HG03460 (cell line): ENCODE data around the gene IFI27L2.

Source experiments
- ATAC-seq: cut with Tn5 transposase; IDR thresholded peaks from one replicate; pipeline ENCODE4 v1.9.1; 2021; ENCODE audit not compliant: unreplicated experiment

Gene IFI27L2

DNA sequence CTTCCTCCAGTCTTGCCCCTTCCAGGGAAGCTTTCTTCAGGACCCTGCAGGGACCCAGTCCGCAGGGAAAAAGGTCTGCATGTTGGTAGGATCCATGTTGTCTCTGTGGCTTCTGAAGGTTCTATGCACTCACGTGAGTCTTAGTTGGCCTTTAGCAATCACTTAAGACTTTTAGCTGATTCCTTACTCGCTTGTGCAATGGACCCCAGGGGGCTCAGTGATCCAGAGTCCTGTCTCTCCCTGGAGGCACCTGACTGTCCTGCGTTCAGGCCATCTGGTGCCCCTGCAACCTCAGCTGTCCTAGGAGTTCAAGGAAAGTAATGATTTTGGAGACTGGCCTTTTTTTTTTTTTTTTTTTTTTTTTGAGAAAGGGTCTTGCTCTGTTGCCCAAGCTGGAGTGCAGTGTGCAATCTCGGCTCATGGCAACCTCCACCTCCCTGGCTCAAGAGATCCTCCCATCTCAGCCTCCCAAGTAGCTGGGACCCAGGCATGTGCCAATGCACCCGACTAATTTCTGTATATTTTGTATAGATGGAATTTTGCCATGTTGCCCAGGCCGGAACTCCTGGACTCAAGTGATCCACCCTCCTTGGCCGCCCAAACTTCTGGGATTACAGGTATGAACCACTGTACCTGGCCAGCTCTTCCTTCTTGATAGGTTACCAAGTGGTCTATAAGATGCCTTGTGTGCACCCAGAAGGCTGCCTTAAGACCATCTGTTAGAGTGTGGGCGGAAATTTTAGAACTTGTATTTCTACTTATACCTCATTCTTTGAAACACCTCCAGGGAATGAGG, 4.6 kb downstream of the IFI27L2 start:
- no peak for ATAC-seq

GRCh38 chr14:94123868-94124267, 5.5 kb downstream of the IFI27L2 start:
- ATAC-seq = no peak

- ATAC-seq = no peak
Observed at GRCh38 chr14:94123296-94123695, 6.1 kb downstream of the IFI27L2 start.

DNA sequence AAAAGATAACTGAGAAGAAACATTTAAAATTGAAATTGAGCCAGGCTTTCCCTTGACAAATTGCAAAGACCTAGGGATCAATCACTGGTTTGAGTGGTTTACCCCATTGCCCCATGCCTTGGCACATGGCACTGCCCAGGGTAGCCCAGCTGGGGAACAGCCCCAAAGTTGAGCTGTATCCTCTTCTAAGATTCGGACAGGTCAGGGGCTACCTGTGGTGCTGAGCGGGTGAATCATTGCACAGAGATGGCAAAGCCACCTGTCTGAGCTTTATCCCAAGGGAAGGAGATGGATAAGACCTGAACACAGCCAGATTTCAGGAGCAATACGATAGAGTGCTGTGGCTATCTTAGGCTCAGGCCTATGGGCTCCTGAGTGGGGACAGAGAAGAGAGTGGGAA, 7.0 kb downstream of the IFI27L2 start:
- no peak for ATAC-seq

DNA sequence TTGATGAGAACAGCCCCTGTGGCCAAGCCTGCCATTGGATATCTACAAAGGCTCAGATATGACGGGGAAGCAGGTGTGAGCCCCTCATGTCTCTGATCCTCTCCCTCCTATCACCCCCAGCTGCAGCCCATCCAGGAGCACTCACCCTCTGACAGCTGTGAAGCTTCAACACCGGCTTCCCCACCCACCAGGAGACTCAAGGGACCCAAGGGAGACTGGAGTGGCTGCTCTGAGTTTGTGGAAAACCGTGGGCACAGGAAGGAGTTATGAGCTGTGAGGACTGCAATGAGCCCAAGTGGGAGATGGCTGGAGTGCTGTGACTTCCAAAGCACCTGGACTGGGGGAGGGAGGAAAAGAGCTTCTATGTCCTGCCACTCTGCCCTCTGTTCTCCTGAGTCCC, 7.9 kb downstream of the IFI27L2 start:
- ATAC-seq = no peak

DNA sequence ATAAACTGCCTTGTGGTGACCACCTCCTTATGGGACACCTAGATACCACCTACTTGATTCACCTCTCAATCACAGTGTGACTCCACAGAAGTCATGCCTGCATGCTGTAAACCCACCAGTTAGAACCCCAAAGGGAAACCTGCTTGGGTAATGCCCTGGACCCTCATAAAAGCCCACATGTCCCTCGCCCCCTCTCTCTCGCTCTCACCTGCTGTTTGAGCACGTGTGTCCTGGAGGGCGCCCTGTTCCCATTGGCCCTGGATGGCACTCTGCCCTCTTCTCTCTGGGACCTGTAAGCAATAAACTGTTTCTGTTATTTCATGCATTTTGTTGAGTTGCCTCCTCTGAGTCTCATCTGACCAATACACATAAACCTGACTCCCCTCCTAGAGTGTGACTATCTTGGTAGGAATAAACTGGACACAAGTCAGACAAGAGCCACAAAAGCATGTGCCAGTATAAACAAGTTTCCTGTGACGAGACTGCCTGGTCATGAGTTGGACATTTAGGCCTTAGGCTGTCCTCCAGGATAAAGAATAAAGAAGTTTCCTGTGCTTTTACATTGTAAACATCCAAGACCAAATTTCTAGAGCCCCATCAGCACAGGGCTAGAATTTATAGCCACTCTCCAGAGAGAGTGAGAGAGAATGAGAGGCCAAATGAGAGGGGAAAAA, 8.6 kb downstream of the IFI27L2 start:
- no peak for ATAC-seq

DNA sequence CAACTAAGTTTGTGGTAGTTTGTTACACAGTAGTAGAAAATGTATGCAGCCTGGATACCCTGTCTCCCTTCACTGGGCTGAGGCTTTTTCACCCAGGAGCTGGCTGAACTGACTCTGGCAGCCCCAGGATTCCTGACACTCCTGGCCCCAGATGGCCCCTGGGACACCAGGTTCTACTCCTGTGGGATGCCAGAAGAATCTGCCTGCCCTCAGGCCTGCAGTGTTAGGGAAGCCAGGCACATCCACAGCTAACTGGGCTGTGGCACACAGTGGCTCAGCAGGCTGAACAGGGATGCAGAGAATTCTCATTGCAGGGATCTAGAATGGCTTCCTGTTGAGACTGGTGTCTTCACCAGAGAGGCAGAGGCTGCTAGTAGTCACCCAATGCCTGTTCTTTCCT, 10.3 kb downstream of the IFI27L2 start:
- no peak for ATAC-seq

DNA sequence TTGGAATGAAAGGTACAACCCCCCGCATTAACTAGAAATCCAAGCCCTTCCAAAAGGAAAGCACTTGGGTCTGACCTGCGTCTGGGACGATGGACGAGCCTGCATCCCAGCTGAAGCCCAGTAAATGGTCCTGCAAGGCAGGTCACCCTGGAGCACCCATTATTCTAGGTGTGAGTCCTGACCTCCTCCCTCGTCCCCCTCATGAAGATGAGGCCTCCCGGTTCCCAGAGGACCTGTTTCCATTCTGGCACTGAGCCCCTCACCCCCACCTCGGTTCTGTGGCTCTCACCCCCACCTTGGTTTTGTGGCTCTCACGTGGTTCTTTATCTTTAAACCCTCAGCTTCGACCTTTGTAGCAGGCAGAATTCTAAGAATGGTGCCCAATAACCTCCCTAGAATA, 11.5 kb downstream of the IFI27L2 start:
- ATAC-seq = no peak

DNA sequence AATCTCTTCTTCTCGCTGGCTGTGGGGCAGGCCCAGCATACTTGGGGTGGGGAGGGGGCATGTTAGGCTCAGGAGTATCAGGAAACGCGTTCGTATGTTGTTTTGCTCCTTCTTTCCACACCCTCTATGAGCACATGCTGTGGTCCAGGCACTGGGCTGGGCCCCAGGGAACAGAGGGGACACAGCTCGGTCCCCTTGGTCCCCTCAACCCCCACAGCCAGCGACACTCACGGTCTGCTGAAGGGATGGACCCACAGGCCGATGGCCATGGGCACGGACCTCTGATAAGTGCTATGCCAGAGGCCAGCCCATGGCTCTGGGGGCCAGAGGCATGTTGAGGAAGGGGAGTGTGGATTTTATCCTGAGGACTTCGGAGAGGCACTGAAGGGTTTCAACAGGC, 12.7 kb downstream of the IFI27L2 start:
- no peak for ATAC-seq

- ATAC-seq = no peak
Observed at GRCh38 chr14:94115631-94116030, 13.8 kb downstream of the IFI27L2 start.

GRCh38 chr14:94115058-94115591, 14.3 kb downstream of the IFI27L2 start:
- ATAC-seq = no peak

GRCh38 chr14:94114589-94115057, 14.8 kb downstream of the IFI27L2 start:
- ATAC-seq = no peak

DNA sequence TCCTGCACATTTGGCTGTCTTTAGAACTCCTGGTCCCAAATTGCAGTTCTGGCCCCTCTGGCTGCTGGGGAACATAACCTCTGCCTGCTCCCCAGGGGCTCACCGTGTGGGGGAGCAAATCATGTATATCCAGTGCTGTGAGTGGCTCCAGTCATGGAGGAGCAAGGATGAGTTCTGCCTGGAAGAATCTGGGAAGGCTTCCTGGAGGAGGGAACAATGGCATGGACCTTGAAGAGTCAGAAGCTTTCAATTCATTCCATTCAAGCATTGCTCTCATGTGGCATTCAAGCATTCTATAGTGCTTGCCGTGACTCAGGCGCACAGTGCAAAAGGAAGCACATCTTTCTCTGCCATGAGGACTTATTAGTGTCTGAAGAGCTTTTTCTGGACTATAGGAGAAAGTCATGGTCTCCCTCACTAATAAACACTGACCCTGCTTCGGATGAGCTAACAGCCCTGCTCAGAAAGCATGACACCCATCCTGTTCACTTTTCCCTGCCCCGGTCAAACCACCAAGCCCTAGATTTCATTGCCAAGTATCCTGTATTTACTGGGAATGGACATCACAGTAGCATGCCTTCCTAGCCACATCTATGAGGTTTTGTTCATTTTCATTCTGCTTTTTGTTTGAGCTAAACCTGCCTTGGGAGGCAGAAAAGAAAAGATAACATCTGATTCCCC, 15.4 kb downstream of the IFI27L2 start:
- no peak for ATAC-seq

DNA sequence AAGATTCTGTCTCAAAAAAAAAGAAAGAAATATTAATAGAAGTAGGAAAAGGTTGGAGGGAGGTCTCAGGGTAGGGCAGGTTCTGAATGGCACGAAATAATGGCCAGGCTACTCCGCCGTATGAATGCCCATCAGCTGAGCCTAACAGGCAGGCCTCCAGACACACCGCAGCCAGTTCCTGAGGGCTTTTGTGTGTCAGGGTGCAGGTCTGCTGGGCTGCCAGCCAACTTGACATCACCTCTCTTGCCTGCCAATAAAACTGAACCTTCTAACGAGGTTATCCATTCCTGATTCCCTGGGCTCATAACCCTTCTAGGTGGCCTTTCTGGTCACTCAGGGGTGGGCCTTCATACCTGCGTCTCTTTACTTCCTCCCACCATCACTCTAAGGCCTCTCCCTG, 15.9 kb downstream of the IFI27L2 start:
- ATAC-seq = no peak

- no peak for ATAC-seq
Observed at GRCh38 chr14:94113073-94113472, 16.3 kb downstream of the IFI27L2 start.

DNA sequence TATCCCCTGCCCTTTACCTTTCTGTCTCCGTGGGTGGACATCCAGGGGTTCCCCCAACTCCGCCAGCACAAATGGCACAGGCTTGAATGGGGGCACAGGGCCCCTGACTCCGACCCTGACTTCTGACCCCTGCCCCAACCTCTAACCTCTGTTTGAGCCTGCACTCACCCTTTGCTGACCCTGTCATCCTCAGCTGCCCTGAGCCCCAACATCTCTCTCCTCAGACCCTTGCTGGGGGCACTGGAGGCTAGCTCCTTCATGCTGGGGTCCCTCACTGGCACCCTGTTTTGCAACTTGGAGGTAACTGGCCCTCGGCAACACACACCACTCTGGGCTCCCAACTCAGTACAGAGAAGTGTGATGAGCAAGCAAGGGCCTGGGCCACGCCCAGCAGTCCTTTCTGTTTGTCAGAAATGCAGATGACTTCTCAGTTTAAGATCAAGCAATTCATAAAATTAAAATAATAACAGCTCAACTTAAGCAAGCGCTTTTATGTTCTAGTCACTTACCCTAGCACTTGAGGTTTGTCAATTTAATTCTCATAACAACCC, 16.8 kb downstream of the IFI27L2 start:
- no peak for ATAC-seq

DNA sequence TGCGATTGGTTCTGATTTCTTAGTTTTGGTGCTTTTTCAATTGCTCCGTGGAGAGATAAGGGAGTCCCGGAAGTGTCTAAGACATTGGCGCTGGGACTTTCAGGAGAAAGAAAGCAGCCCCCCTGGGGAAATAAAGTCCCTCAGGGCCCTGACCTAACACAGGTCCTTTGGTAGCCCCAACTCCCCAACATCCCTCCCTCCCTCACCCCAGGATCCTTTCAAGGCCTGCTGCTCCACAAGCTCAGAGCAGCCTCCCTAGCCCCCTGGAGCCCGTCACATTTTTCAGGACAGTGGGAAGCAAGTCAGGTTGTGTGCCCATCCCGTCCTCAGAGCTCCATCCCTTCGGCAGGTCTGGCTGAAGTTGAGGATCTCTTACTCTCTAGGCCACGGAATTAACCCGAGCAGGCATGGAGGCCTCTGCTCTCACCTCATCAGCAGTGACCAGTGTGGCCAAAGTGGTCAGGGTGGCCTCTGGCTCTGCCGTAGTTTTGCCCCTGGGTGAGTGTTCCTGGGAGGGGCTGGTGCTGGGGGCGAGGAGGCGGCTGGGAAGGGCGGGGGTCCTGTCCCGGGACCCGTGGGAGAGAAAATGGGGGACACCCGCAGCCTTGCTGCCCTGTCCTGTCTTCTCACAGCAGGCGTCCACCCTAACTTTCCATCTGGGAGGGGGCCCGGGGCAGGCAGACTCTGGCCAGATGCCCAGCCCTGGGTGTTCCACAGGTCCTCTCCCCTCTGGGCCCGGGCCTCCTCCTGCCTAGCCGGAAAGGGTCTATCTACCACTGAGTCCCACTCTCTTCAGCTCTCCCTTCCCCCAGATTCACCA, 17.9 kb downstream of the IFI27L2 start:
- no peak for ATAC-seq

- no peak for ATAC-seq
Observed at GRCh38 chr14:94110552-94111181, 18.7 kb downstream of the IFI27L2 start, which contains the start of gene IFI27. TSS of gene IFI27 (plus strand) at chr14:94110736.

GRCh38 chr14:94109915-94110250, 19.5 kb downstream of the IFI27L2 start:
- ATAC-seq = no peak

DNA sequence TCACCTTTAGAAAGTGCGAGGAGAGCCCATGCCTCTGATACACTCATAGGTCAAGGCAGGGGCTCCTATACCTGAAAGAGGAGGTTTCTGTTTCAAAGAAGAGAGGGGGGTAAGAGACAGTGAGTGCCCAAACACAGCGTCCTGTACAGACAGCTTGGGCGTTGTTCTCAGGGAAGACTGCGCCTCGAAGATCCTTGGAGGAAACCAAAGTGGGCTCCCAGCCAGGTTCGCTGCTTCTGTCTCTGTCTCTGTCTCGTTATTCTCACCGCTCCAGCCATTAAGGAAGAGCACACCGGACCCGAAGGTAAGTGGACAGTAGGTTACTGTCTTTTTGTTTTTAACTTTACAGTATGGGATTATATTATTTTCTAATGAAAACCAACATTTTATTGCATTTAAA, 24.7 kb downstream of the IFI27L2 start:
- ATAC-seq = no peak
